GM13976 (cell line): ENCODE results near the gene MEGF11.

Experiments used
- DNase-seq: peaks from one replicate; pipeline ENCODE4 v3.0.0; 2012; ENCODE audit warnings: low spot score
- CTCF ChIP-seq: IDR thresholded peaks from 2 replicates; pipeline ENCODE4 v1.5.1; 2012; ENCODE audit warnings: borderline replicate concordance, mild to moderate bottlenecking; ENCODE audit not compliant: insufficient read depth; ENCODE audit errors: extremely low read depth, missing control alignments, control extremely low read depth
- in situ Hi-C: fragments of 300-500 bp; cut with MboI; formaldehyde crosslinking; loops from one replicate; pipeline ENCODE4 v1.12.0; 2022; ENCODE audit warnings: low sequenced_read_pairs, mixed read lengths, inconsistent platforms; ENCODE audit not compliant: unreplicated experiment

The MEGF11 gene

GRCh38 chr15:66171841-66172240, 81.7 kb downstream of the MEGF11 start:
- DNase-seq = no peak
- in situ Hi-C loops = no loop called here
- TF ChIP-seq CTCF = no peak

- no peak for DNase-seq
- in situ Hi-C loops = no loop called here
- no peak for TF ChIP-seq CTCF
Observed at GRCh38 chr15:66170716-66171115, 82.8 kb downstream of the MEGF11 start.

GRCh38 chr15:66170042-66170441, 83.5 kb downstream of the MEGF11 start:
- in situ Hi-C loops = no loop called here
- no peak for DNase-seq
- TF ChIP-seq CTCF = no peak

GRCh38 chr15:66169625-66170024, 83.9 kb downstream of the MEGF11 start:
- DNase-seq = no peak
- in situ Hi-C loops = no loop called here
- TF ChIP-seq CTCF = no peak

- in situ Hi-C loops = no loop called here
- DNase-seq = no peak
- no peak for TF ChIP-seq CTCF
Observed at GRCh38 chr15:66169023-66169422, 84.5 kb downstream of the MEGF11 start.

- in situ Hi-C loops = no loop called here
- TF ChIP-seq CTCF = no peak
- no peak for DNase-seq
Observed at GRCh38 chr15:66167854-66168253, 85.7 kb downstream of the MEGF11 start.

- no peak for TF ChIP-seq CTCF
- in situ Hi-C loops = no loop called here
- no peak for DNase-seq
Observed at GRCh38 chr15:66165856-66166255, 87.7 kb downstream of the MEGF11 start.
